Caco-2 (cell line): ENCODE measurements around the gene DDX31. TPM values are rescaled to one million over a fixed set of nuclear protein-coding genes. Genes with fewer than 3 reads are reported as not detected.

ENCODE experiments used
- BruUV-seq: library from RNA; stranded (reverse); fragments of 400-500 nt; replicated peaks from 2 replicates; lab custom pipeline; 2021; lab: Mats Ljungman, UMichigan
- CTCF ChIA-PET: fragments of 300-600 bp; sonication (Branson Sonifier 250); formaldehyde crosslinking; loops from one replicate; lab custom pipeline; 2022; ENCODE audit warnings: antibody characterized with exemption; lab: Charles Lee
- POLR2A ChIA-PET: fragments of 300-600 bp; sonication (Branson Sonifier 250); formaldehyde crosslinking; loops from one replicate; lab custom pipeline; 2022; ENCODE audit warnings: antibody characterized with exemption; lab: Charles Lee
- DNase-seq, 2 experiments: peaks; one replicate each; pipeline versions ENCODE4 v3.0.0 to v3.0.0-alpha.2; 2020 to 2022
- H3K27me3 ChIP-seq: replicated peaks from 2 replicates; pipeline ENCODE4 v1.6.0; 2011; ENCODE audit warnings: low read length; ENCODE audit not compliant: control insufficient read depth, insufficient read depth
- H3K36me3 ChIP-seq: 2 replicates; pipeline ENCODE4 v1.5.1; 2011; ENCODE audit warnings: low read length; ENCODE audit not compliant: control insufficient read depth, insufficient read depth
- H3K4me1 ChIP-seq: fragments of 250-450 bp; sonication (Bioruptor Pico); 2 replicates; pipeline ENCODE4 v1.5.1; 2020; ENCODE audit warnings: mild to moderate bottlenecking
- H3K4me3 ChIP-seq: 2 replicates; pipeline ENCODE4 v1.5.1; 2011; ENCODE audit warnings: low read depth, mild to moderate bottlenecking, control low read depth, low read length
- H3K9me3 ChIP-seq: fragments of 250-450 bp; sonication (Bioruptor Pico); 2 replicates; pipeline ENCODE4 v1.5.1; 2020; ENCODE audit warnings: mild to moderate bottlenecking, moderate library complexity
- H3K27ac Mint-ChIP-seq: one replicate; pipeline ENCODE4 v1.8.0; 2022; ENCODE audit warnings: mixed read lengths; ENCODE audit not compliant: unreplicated experiment
- H3K27me3 Mint-ChIP-seq: one replicate; pipeline ENCODE4 v1.8.0; 2022; ENCODE audit warnings: mixed read lengths; ENCODE audit not compliant: insufficient read depth, unreplicated experiment
- H3K36me3 Mint-ChIP-seq: one replicate; pipeline ENCODE4 v1.8.0; 2022; ENCODE audit warnings: mild to moderate bottlenecking, mixed read lengths; ENCODE audit not compliant: insufficient read depth, unreplicated experiment
- H3K4me1 Mint-ChIP-seq: one replicate; pipeline ENCODE4 v1.8.0; 2022; ENCODE audit warnings: low read depth, mixed read lengths; ENCODE audit not compliant: unreplicated experiment
- H3K4me3 Mint-ChIP-seq: one replicate; pipeline ENCODE4 v1.8.0; 2022; ENCODE audit warnings: mild to moderate bottlenecking, moderate library complexity, mixed read lengths; ENCODE audit not compliant: unreplicated experiment
- H3K9me3 Mint-ChIP-seq: one replicate; pipeline ENCODE4 v1.8.0; 2022; ENCODE audit warnings: mixed read lengths; ENCODE audit not compliant: unreplicated experiment
- intact Hi-C: fragments of 100-400 bp; cut with micrococcal nuclease; formaldehyde crosslinking; loops from one replicate; pipeline ENCODE4 v1.10.0; 2022; ENCODE audit not compliant: unreplicated experiment
- total RNA-seq: library from RNA; stranded (reverse); gene quantifications from 2 replicates; pipeline ENCODE4 v1.2.3, GENCODE V29; 2022
- TF ChIP-seq, protein P1 (sequence below), 2 experiments: fragments of 200-600 bp in 1 of 2; IDR thresholded peaks; 1 replicate in 1 of 2; 2 replicates in 1 of 2; pipeline versions ENCODE4 v1.5.1 to v1.8.0; 2011 to 2022; ENCODE audit warnings: antibody characterized with exemption in 1 of 2, control low read depth in 1 of 2, inconsistent platforms in 1 of 2, low read depth in 1 of 2, low read length in 1 of 2, mild to moderate bottlenecking in 1 of 2, moderate library complexity in 1 of 2; ENCODE audit not compliant: insufficient read depth in 1 of 2, severe bottlenecking in 1 of 2, unreplicated experiment in 1 of 2

DDX31 gene
- total RNA-seq, 1 experiment from 2014 or later = 23.1 TPM

DNA sequence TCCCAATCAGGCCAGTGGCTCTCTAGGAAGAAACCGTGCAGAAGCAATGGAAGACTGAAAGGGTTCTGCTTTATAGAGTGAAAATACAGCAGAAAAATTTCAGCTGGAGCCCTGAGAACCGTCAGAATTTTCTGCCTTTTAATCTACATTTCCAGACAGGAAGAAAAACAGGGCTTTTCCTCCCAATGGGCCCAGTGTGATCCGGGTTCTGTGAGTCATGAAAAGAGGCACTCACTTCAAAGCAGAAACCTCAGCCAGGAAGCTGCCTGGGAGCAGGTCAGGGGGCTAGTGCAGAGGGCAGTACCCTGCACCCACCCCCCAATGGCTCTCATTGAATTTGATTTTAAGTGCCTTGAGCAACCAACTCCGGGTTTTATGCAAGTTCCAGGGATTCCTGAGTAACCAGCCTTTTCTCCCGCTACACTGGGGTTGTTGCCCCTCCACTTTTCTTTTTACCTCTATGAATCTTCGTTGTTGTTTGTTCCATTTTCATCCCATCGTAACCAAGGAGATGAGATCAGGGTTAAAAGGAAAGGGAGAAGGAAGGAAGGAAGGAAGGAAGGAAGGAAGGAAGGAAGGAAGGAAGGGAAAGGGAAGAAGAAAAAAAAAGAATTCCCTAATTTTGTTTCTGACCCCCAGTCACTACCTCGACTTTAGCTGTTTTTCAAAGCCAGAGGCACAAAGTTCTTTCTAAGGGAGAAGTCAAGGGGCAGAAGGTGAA is 86.0 kb downstream of the DDX31 start:
- intact Hi-C loops = no loop called here
- TF ChIP-seq, protein P1, sequence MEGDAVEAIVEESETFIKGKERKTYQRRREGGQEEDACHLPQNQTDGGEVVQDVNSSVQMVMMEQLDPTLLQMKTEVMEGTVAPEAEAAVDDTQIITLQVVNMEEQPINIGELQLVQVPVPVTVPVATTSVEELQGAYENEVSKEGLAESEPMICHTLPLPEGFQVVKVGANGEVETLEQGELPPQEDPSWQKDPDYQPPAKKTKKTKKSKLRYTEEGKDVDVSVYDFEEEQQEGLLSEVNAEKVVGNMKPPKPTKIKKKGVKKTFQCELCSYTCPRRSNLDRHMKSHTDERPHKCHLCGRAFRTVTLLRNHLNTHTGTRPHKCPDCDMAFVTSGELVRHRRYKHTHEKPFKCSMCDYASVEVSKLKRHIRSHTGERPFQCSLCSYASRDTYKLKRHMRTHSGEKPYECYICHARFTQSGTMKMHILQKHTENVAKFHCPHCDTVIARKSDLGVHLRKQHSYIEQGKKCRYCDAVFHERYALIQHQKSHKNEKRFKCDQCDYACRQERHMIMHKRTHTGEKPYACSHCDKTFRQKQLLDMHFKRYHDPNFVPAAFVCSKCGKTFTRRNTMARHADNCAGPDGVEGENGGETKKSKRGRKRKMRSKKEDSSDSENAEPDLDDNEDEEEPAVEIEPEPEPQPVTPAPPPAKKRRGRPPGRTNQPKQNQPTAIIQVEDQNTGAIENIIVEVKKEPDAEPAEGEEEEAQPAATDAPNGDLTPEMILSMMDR (IDR thresholded peaks at IDR 0.05; ENCODE audit: insufficient read depth in 1 of 2, low read depth in 1 of 2, low read length in 1 of 2, severe bottlenecking in 1 of 2, unreplicated experiment in 1 of 2) = no peak
- Mint-ChIP-seq H3K4me1 (no peaks in the 10 kb centered on the region), H3K9me3 (no peaks in the 10 kb centered on the region), H3K27ac (no peak overlapping the region), H3K36me3 (peaks cover 6% of the 10 kb centered on the region), H3K27me3 (peaks cover 14% of the 10 kb centered on the region), H3K4me3 (no peak overlapping the region)
- no peaks in the 10 kb centered on the region for H3K36me3 ChIP-seq
- DNase-seq = no peak
- BruUV-seq = no TSS peak
- ChIA-PET CTCF (no interaction called here), POLR2A (no interaction called here)
- no peaks in the 10 kb centered on the region for H3K4me1 ChIP-seq
- H3K27me3 ChIP-seq = no peaks in the 10 kb centered on the region
- no peak overlapping the region for H3K4me3 ChIP-seq
- H3K9me3 ChIP-seq = no peaks in the 10 kb centered on the region

DNA sequence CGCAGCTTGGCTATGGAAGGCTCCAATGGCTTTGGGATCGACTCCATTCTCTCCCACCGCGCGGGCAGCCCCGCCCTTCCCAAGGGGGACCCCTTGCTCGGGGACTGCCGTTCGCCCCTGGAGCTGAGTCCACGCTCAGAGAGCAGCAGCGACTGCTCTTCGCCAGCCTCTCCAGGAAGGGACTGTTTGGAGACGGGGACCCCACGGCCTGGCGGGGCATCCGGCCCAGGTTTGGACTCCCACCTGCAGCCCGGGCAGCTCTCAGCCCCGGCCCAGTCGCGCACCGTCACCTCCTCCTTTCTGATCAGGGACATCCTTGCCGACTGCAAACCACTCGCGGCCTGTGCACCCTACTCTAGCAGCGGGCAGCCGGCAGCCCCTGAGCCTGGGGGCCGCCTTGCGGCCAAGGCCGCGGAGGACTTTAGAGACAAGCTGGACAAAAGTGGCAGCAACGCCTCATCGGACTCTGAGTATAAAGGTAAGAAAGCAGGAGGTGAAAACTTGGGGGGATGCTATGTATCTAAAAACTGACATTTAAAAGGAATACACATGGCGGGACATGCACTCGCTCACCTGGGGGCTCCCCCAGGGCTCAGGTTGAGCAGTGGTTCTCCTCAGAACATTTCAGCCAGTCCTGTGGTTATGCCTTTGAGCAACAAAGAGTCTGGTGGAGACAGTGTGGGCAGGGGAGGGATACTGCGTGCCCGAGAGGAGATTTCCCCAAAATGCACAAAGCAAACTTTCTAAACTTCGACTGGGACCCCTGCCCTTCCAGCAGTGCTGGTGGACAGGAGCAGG is 86.8 kb downstream of the DDX31 start:
- peaks cover 6% of the 10 kb centered on the region for H3K36me3 Mint-ChIP-seq
- Histone ChIP-seq H3K9me3 (no peaks in the 10 kb centered on the region), H3K27me3 (no peaks in the 10 kb centered on the region), H3K4me3 (no peak overlapping the region), H3K36me3 (no peaks in the 10 kb centered on the region), H3K4me1 (no peaks in the 10 kb centered on the region)
- no peak overlapping the region for H3K4me3 Mint-ChIP-seq
- BruUV-seq = no TSS peak
- intact Hi-C loops = no loop called here
- H3K9me3 Mint-ChIP-seq = no peaks in the 10 kb centered on the region
- ChIA-PET POLR2A (no interaction called here), CTCF (no interaction called here)
- H3K4me1 Mint-ChIP-seq = no peaks in the 10 kb centered on the region
- TF ChIP-seq, protein P1 (IDR thresholded peaks at IDR 0.05; ENCODE audit: insufficient read depth in 1 of 2, low read depth in 1 of 2, low read length in 1 of 2, severe bottlenecking in 1 of 2, unreplicated experiment in 1 of 2) = no peak
- peaks cover 18% of the 10 kb centered on the region for H3K27me3 Mint-ChIP-seq
- H3K27ac Mint-ChIP-seq = no peak overlapping the region
- DNase-seq = no peak

DNA sequence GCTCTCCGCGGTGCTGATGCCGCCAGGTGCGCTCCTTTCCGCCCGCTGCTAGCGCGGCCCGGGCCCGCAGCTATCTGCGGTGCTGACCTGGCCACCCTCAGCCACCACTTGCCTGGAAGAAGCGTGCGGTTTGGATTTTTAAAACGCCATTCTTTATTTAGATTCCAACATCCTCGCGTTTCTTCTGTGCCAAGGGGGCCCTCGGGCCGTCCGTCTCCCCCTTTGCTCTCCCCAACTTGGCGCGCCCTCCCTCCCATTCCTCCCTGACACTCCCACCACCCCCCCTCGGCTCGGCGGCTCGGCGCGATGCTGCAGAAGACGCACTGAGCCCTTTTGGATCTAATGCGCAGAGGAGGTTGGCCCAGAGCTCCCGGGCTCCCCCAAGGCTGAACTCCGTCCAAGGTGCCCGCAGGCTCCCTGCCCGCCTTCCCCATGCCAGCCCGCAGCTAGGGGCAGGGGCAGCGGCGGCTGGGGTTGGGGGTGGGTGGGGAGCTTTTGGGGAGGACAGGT is 87.5 kb downstream of the DDX31 start, which contains the start of gene BARHL1:
TSS of gene BARHL1 (plus strand) at position 331 of the 510 bp plus-strand sequence. CDS start 192 bp downstream, outside the sequence.
- BruUV-seq = no TSS peak
- Histone ChIP-seq H3K36me3 (no peaks in the 10 kb centered on the region), H3K4me1 (no peaks in the 10 kb centered on the region), H3K27me3 (no peaks in the 10 kb centered on the region), H3K4me3 (no peak within 1 kb of the TSS), H3K9me3 (no peaks in the 10 kb centered on the region)
- Mint-ChIP-seq H3K27me3 (peaks cover 21% of the 10 kb centered on the region), H3K9me3 (no peaks in the 10 kb centered on the region), H3K4me1 (no peaks in the 10 kb centered on the region), H3K4me3 (peak within 1 kb of the TSS; percentile 33), H3K27ac (no peak within 1 kb of the TSS), H3K36me3 (peaks cover 6% of the 10 kb centered on the region)
- ChIA-PET POLR2A (no interaction called here), CTCF (no interaction called here)
- TF ChIP-seq, protein P1 (IDR thresholded peaks at IDR 0.05; ENCODE audit: insufficient read depth in 1 of 2, low read depth in 1 of 2, low read length in 1 of 2, severe bottlenecking in 1 of 2, unreplicated experiment in 1 of 2) = no peak
- intact Hi-C loops = no loop called here
- DNase-seq = no peak
